Retinal pigment epithelial cell (primary cell): ENCODE data around the gene PLD3.

Experiments used
- DNase-seq: peaks from one replicate; pipeline ENCODE4 v3.0.0-alpha.2; 2010; ENCODE audit warnings: low read depth
- H3K4me3 ChIP-seq: 2 replicates; pipeline ENCODE4 v1.5.1; 2011; ENCODE audit warnings: mild to moderate bottlenecking, low read length, control low read depth, moderate library complexity
- CTCF ChIP-seq: conservative IDR thresholded peaks from 2 replicates; pipeline ENCODE4 v1.5.1; 2011; ENCODE audit warnings: low read depth, low read length, control low read depth, inconsistent platforms

PLD3 gene

DNA sequence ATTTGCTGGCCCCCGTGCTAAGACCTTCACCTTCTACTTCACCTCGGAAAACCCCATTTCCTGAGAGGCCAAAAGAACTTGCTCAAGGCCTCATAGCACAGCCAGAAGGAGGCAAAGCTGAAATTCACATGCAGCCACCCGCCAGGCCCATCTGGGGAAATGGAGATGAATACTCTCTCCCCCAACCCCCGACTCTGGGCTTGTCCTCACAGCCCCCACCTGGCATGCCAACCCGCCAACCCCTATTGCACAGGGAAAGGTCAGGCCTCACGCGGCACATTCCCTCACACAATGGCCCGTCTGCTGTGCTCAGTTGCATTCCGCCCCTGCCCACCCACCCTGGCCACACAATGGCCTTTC is 61.5 kb downstream of the PLD3 start:
- TF ChIP-seq CTCF: no peak
- no peak for DNase-seq
- H3K4me3 ChIP-seq: no peak overlapping the region

- H3K4me3 ChIP-seq: no peak overlapping the region
- TF ChIP-seq CTCF: no peak
- no peak for DNase-seq
These were observed 62.8 kb downstream of the PLD3 start for GRCh38 chr19:40411125-40411842.

DNA sequence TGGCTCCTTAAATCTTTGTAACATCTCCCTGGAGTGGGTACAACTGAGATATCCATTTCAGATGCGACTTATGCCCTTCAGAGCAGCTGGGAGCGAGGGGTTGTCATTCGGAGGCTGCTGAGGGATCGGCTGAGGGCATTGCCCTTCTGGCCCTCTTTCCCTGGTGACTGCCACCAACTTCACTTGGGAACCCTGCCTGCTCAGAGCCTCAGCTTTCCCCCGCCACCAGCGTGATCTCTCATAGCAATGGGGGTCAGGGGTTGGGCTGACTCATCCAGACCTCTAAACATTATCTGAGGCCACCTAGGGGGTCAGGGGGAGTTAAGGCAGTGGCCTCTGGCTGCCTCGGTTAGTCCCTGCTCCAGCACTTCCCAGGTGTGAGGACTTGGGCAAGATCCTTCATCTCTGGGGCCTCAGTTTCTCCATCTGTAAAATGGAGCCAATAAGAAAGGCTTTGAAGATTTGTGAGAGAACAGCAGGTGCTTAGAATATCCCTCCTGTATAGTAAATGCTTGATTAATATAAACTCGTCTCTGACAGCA is 63.5 kb downstream of the PLD3 start:
- TF ChIP-seq CTCF: no peak
- H3K4me3 ChIP-seq: no peak overlapping the region
- DNase-seq: no peak

DNA sequence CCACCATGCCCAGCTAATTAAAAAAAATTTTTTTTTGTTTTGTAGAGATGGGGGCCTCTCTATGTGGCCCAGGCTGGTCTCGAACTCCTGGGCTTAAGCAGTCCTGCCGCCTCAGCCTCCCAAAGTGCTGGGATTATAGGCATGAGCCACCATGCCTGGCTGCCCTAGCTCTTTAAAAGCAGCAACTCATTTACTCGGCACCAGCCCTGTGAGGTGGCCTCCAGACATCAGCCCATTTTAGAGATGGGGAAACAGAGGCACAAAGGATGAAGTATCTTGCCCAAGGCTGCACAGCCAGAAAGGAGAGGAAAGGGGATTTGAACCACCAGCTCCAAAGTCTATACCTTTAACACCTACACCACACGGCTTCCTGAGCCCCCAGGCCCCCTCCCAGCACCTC is 64.4 kb downstream of the PLD3 start:
- H3K4me3 ChIP-seq: no peak overlapping the region
- no peak for TF ChIP-seq CTCF
- no peak for DNase-seq

GRCh38 chr19:40413291-40413845 is 64.9 kb downstream of the PLD3 start, which contains the start of gene PRX:
Gene PRX, minus strand, starts transcription at chr19:40413378. Its CDS starts 5,446 bp downstream, at chr19:40407932.
- TF ChIP-seq CTCF: no peak
- no peak for DNase-seq
- no peak within 1 kb of the TSS for H3K4me3 ChIP-seq

- TF ChIP-seq CTCF: no peak
- no peak for DNase-seq
- H3K4me3 ChIP-seq: no peak overlapping the region
These were observed 66.3 kb downstream of the PLD3 start for GRCh38 chr19:40414542-40415535.
